GM23338 (cell line): Measurements from ENCODE around the gene PRSS27. TPM values are rescaled to one million over a fixed set of nuclear protein-coding genes. Genes with fewer than 3 reads are reported as not detected.
"Not testable (repeated sequence)": the region's sequence is repeated elsewhere in the genome, so short reads cannot be mapped to it uniquely, and the experiment has no call there.

Source experiments
- ATAC-seq: fragments of 200-7000 bp; cut with Tn5 transposase; 3 replicates; pipeline ENCODE4 v1.9.1; 2020
- DNase-seq: peaks from one replicate; pipeline ENCODE4 v3.0.0-alpha.2; 2015; ENCODE audit warnings: low spot score
- H2AFZ ChIP-seq: fragments of 200-600 bp; sonication (generic); 2 replicates; pipeline ENCODE4 v1.8.0; 2016; ENCODE audit warnings: antibody characterized with exemption, mild to moderate bottlenecking, moderate library complexity
- H3F3A ChIP-seq: fragments of 200-600 bp; sonication (generic); replicated peaks from 2 replicates; pipeline ENCODE4 v1.8.0; 2017; ENCODE audit warnings: antibody characterized with exemption, mixed run types, low read depth
- H3K27ac ChIP-seq: fragments of 200-600 bp; sonication (generic); 2 replicates; pipeline ENCODE4 v1.6.1; 2016; ENCODE audit warnings: low read depth
- H3K27me3 ChIP-seq: fragments of 200-600 bp; sonication (generic); 2 replicates; pipeline ENCODE4 v1.8.0; 2016; ENCODE audit warnings: mild to moderate bottlenecking, mixed run types, moderate library complexity; ENCODE audit not compliant: insufficient read depth
- H3K36me3 ChIP-seq: fragments of 200-600 bp; sonication (generic); 2 replicates; pipeline ENCODE4 v1.8.0; 2016; ENCODE audit warnings: mild to moderate bottlenecking; ENCODE audit not compliant: insufficient read depth
- H3K4me1 ChIP-seq: fragments of 200-600 bp; sonication (generic); 2 replicates; pipeline ENCODE4 v1.8.0; 2016; ENCODE audit warnings: mild to moderate bottlenecking, moderate library complexity; ENCODE audit not compliant: insufficient read depth
- H3K4me2 ChIP-seq: fragments of 200-600 bp; sonication (generic); 2 replicates; pipeline ENCODE4 v1.7.1; 2017; ENCODE audit warnings: mixed run types
- H3K4me3 ChIP-seq: fragments of 200-600 bp; sonication (generic); 2 replicates; pipeline ENCODE4 v1.6.1; 2016; ENCODE audit warnings: mixed run types
- H3K79me2 ChIP-seq: fragments of 200-600 bp; sonication (generic); replicated peaks from 2 replicates; pipeline ENCODE4 v1.8.0; 2017; ENCODE audit warnings: mild to moderate bottlenecking; ENCODE audit not compliant: insufficient read depth
- H3K9me2 ChIP-seq: fragments of 200-600 bp; sonication (generic); 2 replicates; pipeline ENCODE4 v1.8.0; 2017; ENCODE audit not compliant: insufficient read depth
- H4K20me1 ChIP-seq: fragments of 200-600 bp; sonication (generic); replicated peaks from 2 replicates; pipeline ENCODE4 v1.8.0; 2017; ENCODE audit warnings: mild to moderate bottlenecking; ENCODE audit not compliant: insufficient read depth
- H3K27ac Mint-ChIP-seq: 2 replicates; pipeline ENCODE4 v1.8.0; 2020; ENCODE audit warnings: inconsistent platforms, mild to moderate bottlenecking, moderate library complexity, mixed read lengths
- H3K27me3 Mint-ChIP-seq: 3 replicates; pipeline ENCODE4 v1.8.0; 2022; ENCODE audit warnings: low read depth, mild to moderate bottlenecking, moderate library complexity, mixed read lengths, inconsistent platforms; ENCODE audit not compliant: insufficient read depth, poor library complexity
- H3K36me3 Mint-ChIP-seq: 3 replicates; pipeline ENCODE4 v1.8.0; 2021; ENCODE audit warnings: low read depth, mild to moderate bottlenecking, inconsistent platforms, moderate library complexity, mixed read lengths
- H3K4me1 Mint-ChIP-seq: 3 replicates; pipeline ENCODE4 v1.8.0; 2020; ENCODE audit warnings: mild to moderate bottlenecking, inconsistent platforms, mixed read lengths
- H3K4me3 Mint-ChIP-seq: 3 replicates; pipeline ENCODE4 v1.8.0; 2021; ENCODE audit warnings: moderate library complexity, mild to moderate bottlenecking, inconsistent platforms, mixed read lengths
- H3K9me3 Mint-ChIP-seq: 3 replicates; pipeline ENCODE4 v1.8.0; 2020; ENCODE audit warnings: moderate library complexity, mild to moderate bottlenecking, inconsistent platforms, mixed read lengths
- CREB1 ChIP-seq: fragments of 250-450 bp; sonication (Bioruptor Pico); IDR thresholded peaks from 2 replicates; pipeline ENCODE4 v1.5.0; 2020; ENCODE audit warnings: low read depth, mild to moderate bottlenecking, moderate library complexity
- CTCF ChIP-seq, 2 experiments: fragments of 200-600 bp in 1 of 2; sonication (generic) in 1 of 2; conservative IDR thresholded peaks; 2 replicates each; pipeline versions ENCODE4 v1.5.1 to v1.6.1; 2016 to 2017; ENCODE audit warnings: antibody characterized with exemption in 2 of 2, low read depth in 2 of 2, mild to moderate bottlenecking in 2 of 2, moderate library complexity in 1 of 2
- NANOG ChIP-seq: IDR thresholded peaks from 2 replicates; pipeline ENCODE4 v1.6.1; 2016; ENCODE audit warnings: antibody characterized with exemption, borderline replicate concordance
- POLR2AphosphoS5 ChIP-seq: IDR thresholded peaks from 2 replicates; pipeline ENCODE4 v1.6.1; 2016; ENCODE audit warnings: antibody characterized with exemption, low read depth
- polyA plus RNA-seq: library from polyadenylated mRNA; unstranded; fragments of >200 nt; fragmentation: Nextera tagmentation; extraction: Ambion mirVana; gene quantifications from 2 replicates; pipeline ENCODE4 v1.2.1, GENCODE V29; 2016
- total RNA-seq: library from RNA; depleted of rRNA; stranded (reverse); fragments of >200 nt; shearing (Covaris generic); gene quantifications from 2 replicates; pipeline ENCODE4 v1.2.3, GENCODE V29; 2014

The PRSS27 gene
- total and polyA plus RNA-seq, 2 experiments from 2014 or later: 0.73 to 1.6 TPM

- not testable (repeated sequence) for H3K9me2 ChIP-seq, DNase-seq, H3K9me3 Mint-ChIP-seq, H3K36me3 ChIP-seq, H3K27me3 Mint-ChIP-seq, H3K4me1 Mint-ChIP-seq, H3K27me3 ChIP-seq, H3K4me1 ChIP-seq, H3K79me2 ChIP-seq, H3K36me3 Mint-ChIP-seq, H4K20me1 ChIP-seq
- Mint-ChIP-seq H3K4me3 (peak overlapping the region; percentile 68), H3K27ac (peak overlapping the region; percentile 72; the same call in 1 of the 2 replicates)
- Histone ChIP-seq H3K4me2 (peak overlapping the region; percentile 75; the same call in 1 of the 2 replicates), H3F3A (peaks cover 10% of the 10 kb centered on the region; the same call in 1 of the 2 replicates), H3K4me3 (peak overlapping the region; percentile 78), H3K27ac (peak overlapping the region; percentile 92), H2AFZ (peak overlapping the region; percentile 95)
- ATAC-seq: peak; percentile 4
Measured at GRCh38 chr16:2721634-2722173, 1.7 kb upstream of the PRSS27 start.

- H3K27ac Mint-ChIP-seq: peak overlapping the region; percentile 93
- Histone ChIP-seq H4K20me1 (no peaks in the 10 kb centered on the region), H3K79me2 (no peaks in the 10 kb centered on the region), H3K9me2 (no peaks in the 10 kb centered on the region), H3K4me1 (no peaks in the 10 kb centered on the region), H3K27me3 (no peaks in the 10 kb centered on the region), H3K4me3 (peak overlapping the region; percentile 78), H3F3A (peaks cover 10% of the 10 kb centered on the region; the same call in 1 of the 2 replicates), H3K27ac (peak overlapping the region; percentile 95), H2AFZ (peak overlapping the region; percentile 95), H3K36me3 (no peaks in the 10 kb centered on the region), H3K4me2 (peak overlapping the region; percentile 84)
- ATAC-seq: peak; percentile 85
- no peaks in the 10 kb centered on the region for H3K9me3 Mint-ChIP-seq
- peak overlapping the region; percentile 83 for H3K4me3 Mint-ChIP-seq
- DNase-seq: peak; percentile 97
- peaks cover 5% of the 10 kb centered on the region; the same call in 2 of the 3 replicates for H3K4me1 Mint-ChIP-seq
- TF ChIP-seq POLR2AphosphoS5: peak; percentile 29; the same call in 1 of the 2 replicates
- no peak for TF ChIP-seq NANOG
- peak in 1 of 2 experiments; percentile 77; a peak in 2 of 4 replicates for TF ChIP-seq CTCF (conservative IDR thresholded peaks at IDR 0.05; ENCODE audit: low read depth in 2 of 2)
- peak; percentile 97 for TF ChIP-seq CREB1 (CRISPR knock-in tag)
- peaks cover 6% of the 10 kb centered on the region for H3K27me3 Mint-ChIP-seq
- no peaks in the 10 kb centered on the region for H3K36me3 Mint-ChIP-seq
Measured at GRCh38 chr16:2720719-2721633, 952 bp upstream of the PRSS27 start.
